Endometrial microvascular endothelial cells (primary cell): ENCODE measurements around the gene MIER1. TPM values are rescaled to one million over a fixed set of nuclear protein-coding genes. Genes with fewer than 3 reads are reported as not detected.

Source experiments
- in situ Hi-C: cut with HindIII; loops from 2 replicates; pipeline ENCODE4 v1.10.0; 2017; ENCODE audit warnings: low sequenced_read_pairs, low pct_unique_long_range_greater_than_20kb; ENCODE audit errors: inconsistent ontology term
- total RNA-seq: library from RNA; depleted of rRNA; stranded (reverse); fragments of >200 nt; gene quantifications from one replicate; pipeline ENCODE4 v1.2.3, GENCODE V29; 2015; ENCODE audit errors: inconsistent ontology term

The MIER1 gene
- total RNA-seq, 1 donor from 2014 or later = 24.5 TPM

DNA sequence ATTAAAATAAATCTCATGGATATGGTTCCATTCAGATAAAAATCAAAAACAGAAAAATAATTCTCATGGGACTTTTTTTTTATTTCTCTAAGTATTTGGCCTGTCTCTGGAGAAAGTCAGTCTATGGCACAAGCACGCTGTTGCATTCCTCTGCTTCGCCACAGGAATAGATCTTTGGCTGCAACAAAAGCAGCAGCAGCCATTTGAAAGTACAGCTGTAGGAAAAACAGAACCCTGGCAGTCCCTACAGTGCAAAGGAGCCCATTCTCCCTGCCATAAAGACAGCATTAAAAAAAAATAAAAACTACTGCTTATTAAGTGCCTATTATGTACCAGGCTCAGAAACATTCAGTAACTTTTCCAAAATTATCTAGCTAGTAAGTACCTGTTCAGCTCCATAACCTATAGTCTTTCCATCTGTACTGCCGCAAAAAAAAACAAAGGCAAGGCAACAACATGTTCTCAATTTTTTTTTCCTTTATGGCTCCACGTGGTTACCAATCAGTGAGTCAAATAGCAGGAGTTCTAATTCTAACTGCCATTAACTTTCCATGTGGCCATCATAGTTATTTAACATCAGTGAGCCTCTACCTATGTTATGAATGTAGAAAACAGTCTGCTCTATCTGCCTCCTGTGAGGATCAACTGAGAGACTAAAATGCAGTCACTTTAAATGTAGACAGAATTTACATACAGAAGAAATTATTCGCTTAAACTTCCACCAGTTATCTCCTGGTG is 106.5 kb downstream of the MIER1 start:
- in situ Hi-C loops = no loop called here

GRCh38 chr1:67031859-67032247 is 107.1 kb downstream of the MIER1 start:
- in situ Hi-C loops = no loop called here

Other genes with a start within 250 kb of the MIER1 start
- 0.84 TPM for gene DYNLT5, start 172.5 kb upstream of the MIER1 start, total RNA-seq
- not detected for gene INSL5, start 123.7 kb upstream of the MIER1 start, total RNA-seq
- gene DNAI4, start 134 bp upstream of the MIER1 start, total RNA-seq = 1.7 TPM
- 8.1 TPM for gene SLC35D1, start 129.2 kb downstream of the MIER1 start, total RNA-seq
- not detected for gene C1orf141, start 210.0 kb downstream of the MIER1 start, total RNA-seq
- not detected for gene IL23R, start 241.5 kb downstream of the MIER1 start, total RNA-seq